GM12872 (cell line): ENCODE data around the gene KCNK15.

Source experiments
- TF ChIP-seq, protein P1 (sequence below): IDR thresholded peaks from 3 replicates; pipeline ENCODE4 v1.5.1; 2011; ENCODE audit warnings: low read depth, mild to moderate bottlenecking, low read length, moderate library complexity; ENCODE audit not compliant: insufficient read depth

Gene KCNK15

GRCh38 chr20:44787299-44787698, 41.6 kb downstream of the KCNK15 start:
- TF ChIP-seq, protein P1, sequence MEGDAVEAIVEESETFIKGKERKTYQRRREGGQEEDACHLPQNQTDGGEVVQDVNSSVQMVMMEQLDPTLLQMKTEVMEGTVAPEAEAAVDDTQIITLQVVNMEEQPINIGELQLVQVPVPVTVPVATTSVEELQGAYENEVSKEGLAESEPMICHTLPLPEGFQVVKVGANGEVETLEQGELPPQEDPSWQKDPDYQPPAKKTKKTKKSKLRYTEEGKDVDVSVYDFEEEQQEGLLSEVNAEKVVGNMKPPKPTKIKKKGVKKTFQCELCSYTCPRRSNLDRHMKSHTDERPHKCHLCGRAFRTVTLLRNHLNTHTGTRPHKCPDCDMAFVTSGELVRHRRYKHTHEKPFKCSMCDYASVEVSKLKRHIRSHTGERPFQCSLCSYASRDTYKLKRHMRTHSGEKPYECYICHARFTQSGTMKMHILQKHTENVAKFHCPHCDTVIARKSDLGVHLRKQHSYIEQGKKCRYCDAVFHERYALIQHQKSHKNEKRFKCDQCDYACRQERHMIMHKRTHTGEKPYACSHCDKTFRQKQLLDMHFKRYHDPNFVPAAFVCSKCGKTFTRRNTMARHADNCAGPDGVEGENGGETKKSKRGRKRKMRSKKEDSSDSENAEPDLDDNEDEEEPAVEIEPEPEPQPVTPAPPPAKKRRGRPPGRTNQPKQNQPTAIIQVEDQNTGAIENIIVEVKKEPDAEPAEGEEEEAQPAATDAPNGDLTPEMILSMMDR = no peak

DNA sequence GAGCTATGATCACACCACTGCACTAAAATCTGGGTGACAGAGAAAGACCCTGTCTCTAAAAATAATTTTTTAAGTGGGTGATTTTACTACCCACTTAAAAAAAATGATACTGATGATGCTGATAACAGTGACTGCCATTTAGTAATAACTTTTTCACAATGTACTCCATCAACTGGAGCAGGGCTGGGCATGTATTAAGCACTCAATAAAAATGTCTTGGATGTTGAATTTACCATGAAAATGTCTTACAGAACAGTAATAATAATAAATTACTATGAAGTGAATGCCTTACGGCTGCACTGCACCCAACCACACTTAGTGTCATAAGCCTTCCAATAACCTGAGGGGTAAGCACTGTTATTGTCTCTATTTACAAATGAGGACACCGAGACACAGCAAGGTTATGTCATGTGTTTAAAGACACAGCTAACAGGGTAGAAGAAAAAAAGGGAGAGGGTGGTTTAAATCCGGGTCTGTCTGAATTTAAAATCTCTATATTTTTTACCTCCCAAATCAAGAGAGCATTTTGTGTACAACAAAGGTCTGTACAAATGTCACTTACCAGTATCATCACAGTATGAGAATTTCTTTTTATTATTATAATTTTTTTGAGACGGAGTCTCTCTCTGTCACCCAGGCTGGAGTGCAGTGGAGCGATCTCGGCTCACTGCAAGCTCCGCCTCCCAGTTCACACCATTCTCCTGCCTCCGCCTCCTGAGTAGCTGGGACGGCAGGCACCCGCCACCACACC, 43.2 kb downstream of the KCNK15 start:
- TF ChIP-seq, protein P1 = no peak

DNA sequence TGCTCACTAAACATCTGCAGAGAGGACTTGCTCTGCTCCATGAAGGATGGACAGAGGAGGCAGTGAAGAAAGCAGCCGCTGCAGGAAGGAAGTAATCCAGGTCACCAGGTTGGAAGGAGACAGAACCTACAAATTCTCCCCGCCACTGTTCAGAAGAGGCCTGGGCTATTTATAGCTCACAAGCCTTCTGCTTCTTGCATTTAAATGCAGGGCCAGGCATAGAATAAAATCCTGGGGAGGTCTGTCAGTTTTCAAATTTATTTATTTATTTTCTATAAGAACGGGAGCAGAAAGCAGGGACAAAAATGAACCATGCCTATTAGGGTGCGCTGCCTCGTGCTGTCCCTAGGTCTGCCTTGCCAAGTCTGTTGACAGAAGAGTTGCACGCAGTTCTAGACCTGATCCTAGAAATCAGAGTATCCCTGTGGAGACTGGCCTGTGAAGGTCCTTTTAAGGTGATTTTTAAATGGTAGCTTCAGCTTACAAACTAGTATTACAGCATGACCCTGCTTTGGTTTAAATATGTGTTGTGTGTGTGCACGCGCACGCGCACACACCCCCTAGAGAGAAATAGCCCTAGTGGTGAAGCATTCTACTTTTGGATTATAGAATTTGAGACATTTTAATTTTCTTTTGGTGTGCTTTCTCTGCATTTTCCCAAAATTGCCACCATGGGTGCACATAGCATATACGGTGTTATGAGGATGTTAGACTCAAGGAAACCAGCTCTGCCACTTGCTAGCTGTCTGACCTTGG, 45.2 kb downstream of the KCNK15 start:
- TF ChIP-seq, protein P1 = no peak

DNA sequence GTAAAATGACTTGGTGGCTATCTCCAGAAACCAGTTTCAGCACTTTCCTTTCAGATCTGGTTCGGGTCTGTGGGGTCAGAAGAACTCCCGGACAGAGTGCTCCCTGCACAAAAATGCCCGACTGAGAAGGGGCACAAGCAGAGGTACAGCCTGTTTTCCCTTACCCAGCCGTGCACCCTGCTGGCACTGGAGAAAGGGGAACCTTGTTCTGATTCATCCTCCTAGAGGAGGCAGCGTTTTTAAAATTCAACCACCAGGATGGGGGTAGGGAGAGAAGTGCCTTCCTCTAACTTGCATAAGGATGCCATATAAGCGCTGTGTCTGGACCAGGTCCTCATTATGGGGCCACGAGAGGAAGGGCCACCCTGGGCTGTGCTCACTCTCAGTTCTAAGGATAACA, 47.1 kb downstream of the KCNK15 start:
- TF ChIP-seq, protein P1 = no peak

DNA sequence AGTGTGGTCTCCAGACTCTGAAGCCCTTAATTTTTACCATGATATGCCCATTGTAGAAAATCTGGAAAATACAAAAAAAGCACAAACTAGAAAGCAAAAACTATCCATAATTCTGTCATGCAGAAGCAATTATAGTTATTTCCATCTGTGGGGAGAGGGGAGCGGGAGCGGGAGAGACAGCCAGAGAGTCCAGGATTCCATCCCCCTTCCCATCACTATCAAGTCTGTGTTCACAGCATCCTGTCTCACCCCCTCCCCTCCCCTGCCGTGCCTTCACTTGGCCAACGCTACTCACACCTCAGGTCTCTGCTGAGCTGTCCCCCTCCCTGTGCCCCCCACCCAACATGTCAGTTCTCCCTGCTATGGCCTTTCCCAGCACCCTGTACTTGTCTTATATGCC, 50.2 kb downstream of the KCNK15 start:
- TF ChIP-seq, protein P1 = no peak

GRCh38 chr20:44796311-44796710, 50.6 kb downstream of the KCNK15 start:
- TF ChIP-seq, protein P1 = no peak

DNA sequence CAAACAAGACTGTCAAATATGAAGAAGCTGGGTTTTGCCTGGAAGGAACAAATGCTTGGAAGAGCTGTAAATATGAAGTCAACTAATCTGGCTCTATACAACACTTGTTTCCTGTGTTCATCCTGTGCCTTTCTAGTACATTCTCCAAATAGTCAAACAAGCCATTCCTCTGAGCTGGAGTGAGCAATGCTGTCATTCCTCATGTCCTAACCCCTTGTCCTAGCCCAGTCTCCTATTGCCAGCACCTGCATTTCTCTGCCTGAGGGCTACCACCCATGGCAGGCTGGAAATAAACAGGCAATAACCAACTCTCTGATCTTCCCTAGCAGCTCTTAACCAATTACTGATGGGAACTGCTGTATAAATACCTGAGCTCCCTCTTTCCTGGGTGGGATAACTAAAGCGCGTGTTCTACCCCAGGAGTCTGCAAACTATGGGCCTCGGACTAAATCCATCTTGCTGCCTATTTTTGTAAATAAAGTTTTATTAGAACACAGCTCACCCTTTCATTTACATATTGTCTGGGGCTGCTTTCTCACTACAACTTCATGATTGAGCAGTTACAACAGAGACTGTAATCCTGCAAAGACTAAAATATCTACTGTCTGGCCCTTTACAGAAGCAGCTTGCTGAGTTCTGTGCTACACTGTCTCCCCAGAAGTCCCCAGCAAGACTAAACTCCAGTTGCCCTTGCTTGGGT, 51.2 kb downstream of the KCNK15 start:
- TF ChIP-seq, protein P1 = no peak
